ENCODE measurements around the gene PRKCE. TPM values are rescaled to one million over a fixed set of nuclear protein-coding genes. Genes with fewer than 3 reads are reported as not detected.

The PRKCE gene
- total RNA-seq, 1 donor from 2014 or later = 15.7 TPM

DNA sequence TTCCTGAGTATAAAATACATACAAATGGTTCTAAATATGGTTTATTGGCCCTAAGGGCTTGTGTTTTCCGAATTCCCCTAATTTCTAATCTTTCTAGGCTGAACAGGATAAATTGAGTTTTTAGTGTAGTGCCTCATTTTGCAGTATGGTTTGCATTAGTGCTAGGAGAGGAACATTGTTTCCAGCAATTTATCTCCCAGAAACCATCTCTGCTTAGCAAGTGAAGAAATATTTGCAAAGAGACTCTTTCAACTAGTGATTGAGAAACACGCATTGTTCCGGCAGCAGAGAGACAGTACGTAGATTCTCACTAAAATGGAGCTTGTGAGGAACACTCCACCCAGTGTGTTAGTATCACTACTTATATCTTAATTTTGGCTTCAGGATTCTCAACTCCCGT, 468.0 kb downstream of the PRKCE start:
- DNase-seq = no peak

DNA sequence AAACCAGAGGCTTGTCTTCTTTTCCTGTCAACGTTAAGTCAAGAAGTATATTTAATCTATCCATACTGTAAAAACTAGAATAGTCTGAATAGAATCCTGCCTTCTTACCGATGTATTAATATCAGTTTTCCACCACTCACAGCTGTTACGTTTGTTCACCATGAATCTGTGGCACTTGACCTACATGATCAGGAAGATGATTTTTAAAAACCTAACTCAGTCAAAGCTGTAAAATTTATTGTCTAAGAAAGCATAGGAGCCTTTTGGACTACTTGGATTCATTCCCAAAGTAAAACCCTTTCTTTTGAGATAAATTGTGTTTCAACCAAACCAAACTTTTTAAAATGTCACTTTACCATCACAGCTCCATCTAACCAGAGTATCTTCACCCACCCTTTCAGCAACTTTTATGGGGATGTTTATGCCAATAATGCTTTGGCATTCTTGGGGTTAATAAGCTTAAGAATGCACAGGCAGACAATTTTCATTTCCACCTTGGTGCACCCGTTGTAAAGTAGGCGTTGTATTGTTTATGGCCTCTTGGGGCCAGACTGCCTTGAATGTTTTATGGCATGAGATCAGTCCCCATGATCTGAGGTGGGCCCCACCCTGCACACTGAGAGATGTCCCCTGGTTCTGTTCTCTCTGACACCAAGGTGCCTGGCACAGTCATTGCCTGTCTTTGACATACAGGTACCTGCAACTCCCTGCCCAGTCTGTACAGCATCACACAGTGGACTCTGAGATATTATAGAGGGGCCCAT, 469.5 kb downstream of the PRKCE start:
- DNase-seq = no peak

DNA sequence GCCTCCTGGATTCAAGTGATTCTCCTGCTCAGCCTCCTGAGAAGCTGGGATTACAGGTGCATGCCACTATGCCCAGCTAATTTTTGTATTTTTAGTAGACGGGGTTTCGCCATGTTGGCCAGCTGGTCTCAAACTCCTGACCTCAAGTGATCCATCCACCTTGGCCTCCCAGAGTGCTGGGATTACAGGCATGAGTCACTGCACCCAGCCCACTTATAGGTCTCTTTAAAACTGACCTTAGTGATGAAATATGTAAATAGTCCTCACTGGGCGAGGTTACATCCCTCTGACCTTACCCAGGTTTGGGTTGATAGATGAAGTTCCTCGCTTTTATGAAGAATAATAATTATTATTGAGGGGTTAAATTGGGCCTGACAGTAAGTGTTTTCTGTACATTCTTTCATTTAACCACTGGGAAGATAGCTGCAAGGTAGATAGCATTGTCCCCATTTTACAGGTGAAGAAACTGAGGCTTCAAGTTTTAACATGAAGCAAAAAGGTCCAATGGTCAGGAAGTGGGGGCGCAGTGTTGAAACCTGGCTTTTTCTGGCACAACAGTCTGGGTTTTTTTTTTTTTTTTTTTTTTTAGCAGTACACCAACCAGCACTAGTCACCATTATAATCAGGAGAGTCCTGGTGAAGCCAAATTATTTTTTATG, 471.0 kb downstream of the PRKCE start:
- DNase-seq = no peak

DNA sequence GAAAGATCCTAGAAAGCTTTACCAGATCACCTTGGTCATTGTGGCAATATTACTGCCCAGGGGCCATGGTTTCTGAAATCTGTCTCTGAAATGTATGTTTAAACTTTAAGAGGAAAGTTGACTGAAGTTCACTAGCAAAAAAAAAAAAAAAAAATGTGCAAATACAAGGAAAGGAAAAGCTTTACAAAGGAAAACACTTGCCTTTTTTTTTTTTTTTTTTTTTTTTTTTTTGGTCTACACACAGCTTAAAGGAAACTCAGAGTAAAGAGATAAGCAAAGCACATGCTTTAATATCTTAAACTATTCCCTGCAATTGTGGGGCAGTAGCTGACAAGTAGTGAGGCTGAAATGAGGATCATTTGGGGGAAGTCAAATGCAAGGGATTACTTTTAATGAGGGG, 471.5 kb downstream of the PRKCE start:
- no peak for DNase-seq

DNA sequence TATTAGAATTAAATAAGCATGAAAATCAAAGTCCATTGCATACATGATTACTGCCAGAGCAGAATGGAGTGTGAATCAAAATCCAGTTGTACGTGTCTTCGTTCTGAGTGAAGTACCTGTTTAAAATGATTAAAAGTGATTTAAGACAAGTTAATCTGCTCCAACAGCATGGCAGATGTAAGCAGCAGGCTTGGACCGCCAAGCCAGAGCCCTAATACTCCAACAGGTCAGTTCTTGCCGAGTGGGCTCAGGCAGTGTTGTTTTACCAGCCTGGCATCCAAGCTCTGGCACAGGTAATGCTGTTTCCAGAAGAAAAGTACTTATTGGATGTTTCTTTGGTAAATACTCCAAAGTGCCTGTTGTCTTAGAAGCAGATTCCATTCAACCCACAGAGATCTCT, 474.3 kb downstream of the PRKCE start:
- DNase-seq = no peak

DNA sequence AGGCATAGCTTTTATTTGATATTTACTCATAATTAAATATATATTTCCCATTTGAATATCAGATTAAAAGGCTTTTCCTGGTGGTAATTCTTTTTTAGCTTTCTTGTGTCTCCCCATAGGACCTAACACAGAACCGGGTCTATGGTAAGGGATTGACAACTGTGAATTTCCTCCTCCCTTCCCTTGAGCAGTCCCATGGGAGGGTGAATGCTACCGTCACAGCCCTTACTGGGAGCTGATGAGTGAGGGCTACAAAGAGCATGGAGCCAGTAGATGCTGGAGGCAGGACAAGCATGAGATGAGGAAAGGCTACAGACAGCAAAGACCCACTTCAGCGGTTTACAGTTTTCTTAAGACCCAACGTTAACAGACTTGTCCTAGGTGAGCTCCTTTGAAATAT, 475.1 kb downstream of the PRKCE start:
- DNase-seq = no peak

DNA sequence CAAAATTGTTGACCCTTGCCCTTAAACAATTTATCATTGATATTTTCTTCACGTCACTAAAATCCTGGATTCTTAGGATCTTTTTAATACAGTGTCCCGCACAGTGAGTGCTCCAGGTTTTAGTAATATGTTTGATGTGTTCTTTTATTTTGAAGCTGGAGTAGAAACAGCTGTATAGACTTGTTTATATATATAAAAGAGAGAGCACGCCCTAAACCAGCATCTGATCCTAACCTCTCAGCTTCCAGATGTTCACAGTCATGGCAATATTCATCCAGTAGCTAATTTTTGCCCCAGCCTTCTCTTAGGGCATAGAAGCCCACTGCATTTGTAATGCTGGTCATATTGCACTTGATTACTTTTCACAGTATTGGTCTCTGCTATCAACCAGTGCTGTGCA, 475.7 kb downstream of the PRKCE start:
- no peak for DNase-seq

DNA sequence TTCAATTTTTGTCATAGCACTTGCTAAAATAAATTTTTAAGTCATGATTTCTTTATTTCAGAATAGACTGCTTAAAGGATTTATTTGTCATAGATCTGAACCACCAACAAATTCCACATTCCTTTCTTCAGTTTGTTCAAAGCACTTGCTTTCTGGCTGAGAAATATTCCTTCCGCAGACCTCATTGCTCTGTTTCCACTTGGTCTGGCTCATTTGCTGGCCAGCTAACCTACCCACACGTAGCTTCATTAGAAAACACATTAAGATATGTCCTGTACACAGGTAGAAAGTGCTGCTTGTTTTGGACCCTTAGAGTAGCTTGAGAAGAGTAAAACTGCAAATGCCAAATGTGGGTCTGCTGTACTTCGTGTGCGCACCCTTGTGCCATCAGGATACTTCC, 479.0 kb downstream of the PRKCE start:
- DNase-seq = no peak

DNA sequence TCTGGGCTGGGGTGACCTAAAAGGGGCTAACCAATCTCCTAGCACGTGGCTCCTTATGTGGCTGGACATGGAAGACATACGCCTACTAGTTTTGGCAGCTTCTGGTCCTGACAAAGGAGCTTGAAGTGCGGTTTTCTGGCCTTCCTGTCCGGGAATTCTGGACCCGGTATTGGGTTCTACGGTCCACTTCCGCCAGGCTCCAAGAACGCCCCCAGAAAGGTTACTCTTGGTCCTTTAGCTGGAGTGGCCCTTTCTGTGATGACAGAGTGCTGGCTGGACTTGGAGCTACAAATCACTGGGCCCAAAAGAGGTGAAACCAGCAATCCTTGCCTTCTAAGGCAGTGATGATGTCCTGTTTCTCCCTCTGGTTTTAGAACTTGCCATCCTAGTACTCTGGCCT, 481.5 kb downstream of the PRKCE start:
- no peak for DNase-seq

DNA sequence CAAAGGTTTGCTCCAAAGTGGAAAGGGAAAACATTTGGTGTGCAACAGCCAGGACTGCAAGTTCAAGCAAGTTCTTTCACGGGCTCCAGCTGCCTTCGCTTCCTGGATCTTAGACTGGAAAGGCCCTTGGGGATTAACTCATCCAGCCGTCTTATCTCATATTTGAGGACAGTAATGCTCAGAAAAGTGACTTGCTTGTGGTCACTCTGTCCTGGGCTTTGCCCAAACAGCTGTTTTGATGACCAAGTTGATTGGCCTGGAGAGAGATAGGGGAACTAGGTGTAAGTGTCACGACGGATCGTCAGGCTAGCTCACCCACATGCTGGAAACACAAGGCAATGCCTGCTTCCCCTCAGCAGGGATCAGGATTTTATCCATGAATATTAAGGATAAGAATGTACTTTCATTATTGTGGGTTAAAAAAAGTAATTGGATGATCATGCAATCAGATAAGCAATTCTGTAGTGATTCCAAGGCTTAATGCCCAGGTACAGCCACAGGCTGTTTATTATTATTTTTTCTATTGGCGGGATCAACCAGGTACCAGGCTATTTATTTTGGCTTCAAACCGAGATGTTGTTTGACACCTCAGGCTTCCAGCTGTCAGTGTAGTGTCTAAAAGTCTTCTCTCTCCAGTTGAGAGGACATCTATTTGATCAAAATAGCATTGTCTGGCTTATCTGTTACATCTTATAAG, 483.2 kb downstream of the PRKCE start:
- peak; percentile 37 for DNase-seq

DNA sequence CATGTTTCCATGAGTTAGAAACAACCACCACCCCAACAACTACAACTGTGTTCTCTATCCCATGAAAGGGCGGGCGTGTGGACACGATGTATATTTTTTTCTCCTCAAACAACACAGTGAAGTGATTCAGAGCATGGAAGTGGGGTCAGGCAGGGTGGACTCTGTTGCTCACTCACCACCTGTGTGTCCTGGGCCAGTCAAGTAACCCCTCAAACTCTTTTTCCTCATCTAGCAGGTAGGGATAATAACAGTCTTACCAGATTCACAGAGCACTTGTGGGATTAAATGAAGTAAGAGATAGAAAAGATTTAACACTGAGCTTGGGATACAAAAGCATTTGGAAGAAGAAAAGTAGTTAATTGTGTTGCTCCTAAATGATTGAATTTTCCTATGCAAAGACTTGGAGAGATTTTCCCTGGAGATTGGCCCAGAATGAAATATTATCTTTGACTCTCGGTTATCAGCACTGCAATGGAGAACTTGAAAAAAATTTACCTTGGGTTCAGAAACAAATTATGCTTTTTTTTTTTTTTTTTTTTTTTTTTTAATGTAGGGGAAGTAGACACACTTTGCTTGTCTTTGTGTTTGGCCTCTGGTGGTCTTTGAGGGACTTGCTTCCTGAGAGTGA, 483.9 kb downstream of the PRKCE start:
- no peak for DNase-seq

DNA sequence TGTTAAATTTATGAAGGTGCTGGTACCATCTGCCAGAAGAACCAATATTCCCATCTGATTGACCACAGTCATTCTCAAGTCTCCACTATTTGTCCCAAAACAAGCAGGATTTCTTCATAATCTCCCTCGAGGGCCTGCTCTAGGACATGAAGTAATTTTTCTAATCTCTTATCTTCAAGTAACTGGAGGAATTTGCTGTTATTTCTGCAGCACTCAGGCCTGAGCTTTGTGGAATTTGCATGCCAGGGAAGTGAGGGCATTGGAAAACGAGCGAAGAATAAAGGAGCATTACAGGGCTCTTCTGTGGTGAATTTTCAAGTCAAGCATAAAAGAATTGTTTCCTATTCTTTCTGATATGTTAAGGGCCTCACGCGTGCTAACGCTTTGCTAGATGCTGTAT, 484.5 kb downstream of the PRKCE start:
- DNase-seq = no peak

DNA sequence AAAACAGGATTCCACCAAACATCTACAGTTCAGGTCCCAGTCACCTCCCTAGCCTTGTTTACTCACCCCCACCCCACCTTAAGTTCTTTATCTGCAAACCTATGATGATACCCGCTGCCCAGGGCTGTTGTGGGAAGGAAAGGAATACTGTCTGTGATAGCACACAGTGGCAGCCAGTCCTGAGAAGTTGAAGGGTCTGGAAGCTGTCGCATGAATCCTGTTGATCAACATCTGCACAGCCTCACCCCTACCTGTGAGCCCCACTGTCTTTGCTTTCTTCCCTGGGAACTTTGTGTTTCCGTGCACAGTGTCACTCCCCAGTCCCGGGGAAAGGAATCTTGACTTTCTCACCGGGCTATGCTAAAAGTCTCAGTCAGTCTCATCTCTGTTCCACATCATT, 485.0 kb downstream of the PRKCE start:
- no peak for DNase-seq

DNA sequence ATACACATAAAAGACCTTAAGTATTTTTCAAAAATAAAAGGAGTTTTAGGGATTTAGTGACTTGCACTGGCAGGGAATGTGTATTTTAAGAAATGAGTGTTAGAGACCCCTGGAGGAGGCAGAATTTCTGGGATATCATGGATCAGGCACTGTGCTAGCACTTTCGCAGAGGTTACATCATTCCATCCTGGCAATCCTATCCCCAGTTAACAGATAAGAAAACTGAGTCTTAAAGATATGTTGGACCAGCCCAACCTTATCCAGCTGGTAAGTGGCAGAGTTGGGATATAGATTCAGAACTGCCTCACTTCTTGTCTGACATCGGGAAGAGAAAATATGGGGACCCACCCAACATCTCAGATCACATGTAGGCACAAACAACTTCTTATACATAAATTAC, 485.5 kb downstream of the PRKCE start:
- no peak for DNase-seq

DNA sequence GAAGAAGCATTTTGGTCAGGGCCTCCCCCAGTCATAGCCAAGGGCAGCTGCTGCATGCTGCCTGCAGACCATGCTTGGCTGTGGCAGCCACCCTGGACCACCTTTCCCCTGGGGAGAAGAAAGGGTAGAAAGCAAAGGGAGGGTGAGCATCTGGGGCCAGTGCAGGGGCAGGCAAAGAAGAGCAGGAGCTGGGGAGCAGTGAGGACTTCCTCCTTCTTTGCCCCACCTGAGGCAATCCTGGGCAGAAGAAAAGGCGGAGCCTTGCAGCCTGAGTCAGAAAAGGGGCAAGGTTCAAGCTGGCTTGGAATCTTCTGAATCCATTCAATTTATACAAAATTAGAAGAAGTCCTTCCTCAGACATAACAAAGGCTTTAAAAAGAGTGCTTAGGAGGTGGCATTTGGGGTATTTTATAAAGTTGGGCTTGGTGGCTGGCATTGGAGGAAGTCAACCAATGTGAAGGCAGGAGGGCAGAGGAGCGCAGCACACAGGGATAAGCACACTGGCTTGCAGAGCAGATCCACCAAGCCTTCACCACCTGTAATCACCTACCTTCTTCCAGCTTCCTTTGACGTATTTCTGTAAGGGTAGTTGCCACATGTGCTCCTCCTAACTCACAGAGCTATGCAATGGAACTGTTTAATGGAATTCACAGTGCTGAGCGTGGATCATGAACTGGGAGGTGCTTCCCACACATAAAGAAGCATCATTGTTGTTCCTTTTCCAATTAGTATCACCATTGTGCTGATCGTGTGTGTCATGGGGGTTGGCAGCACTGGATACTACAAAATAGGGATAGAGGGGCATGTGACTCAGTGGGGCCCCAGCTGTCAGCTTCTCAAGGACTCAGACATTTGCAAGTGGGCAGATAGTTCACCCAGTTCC, 491.3 kb downstream of the PRKCE start:
- DNase-seq = no peak

DNA sequence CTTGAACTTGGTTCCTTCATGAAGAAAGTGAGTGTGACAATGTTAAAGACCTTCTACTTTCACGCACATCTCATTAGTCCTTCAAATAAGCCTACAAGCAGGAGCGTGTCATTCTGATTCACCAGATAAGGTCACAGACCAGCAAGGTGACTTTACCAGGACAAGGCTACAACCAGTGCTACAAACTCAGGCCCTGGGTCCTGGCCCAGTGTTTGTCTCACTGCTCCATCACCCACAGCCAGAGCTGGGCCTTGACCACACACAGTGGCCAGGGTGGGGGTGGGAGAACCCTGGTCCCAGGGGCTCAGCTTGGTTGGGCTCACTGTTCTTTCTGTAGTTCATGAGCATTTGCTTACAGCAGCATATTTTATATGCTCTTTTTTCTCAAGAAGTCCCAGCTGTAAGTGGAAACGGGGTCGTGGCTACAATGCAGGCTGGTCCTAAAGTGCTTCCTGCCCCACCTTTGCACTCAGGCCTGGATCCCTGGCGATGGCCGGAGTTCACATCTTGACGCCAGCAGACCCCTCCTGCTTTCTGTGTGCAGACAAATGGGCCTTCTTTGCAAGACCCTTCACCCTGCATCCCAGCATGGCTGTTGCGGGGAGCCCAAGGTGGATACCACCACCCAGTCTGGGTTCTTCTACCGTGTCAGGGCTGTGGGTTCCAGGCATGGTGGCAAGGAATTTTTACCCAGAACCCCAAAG, 492.1 kb downstream of the PRKCE start:
- no peak for DNase-seq

DNA sequence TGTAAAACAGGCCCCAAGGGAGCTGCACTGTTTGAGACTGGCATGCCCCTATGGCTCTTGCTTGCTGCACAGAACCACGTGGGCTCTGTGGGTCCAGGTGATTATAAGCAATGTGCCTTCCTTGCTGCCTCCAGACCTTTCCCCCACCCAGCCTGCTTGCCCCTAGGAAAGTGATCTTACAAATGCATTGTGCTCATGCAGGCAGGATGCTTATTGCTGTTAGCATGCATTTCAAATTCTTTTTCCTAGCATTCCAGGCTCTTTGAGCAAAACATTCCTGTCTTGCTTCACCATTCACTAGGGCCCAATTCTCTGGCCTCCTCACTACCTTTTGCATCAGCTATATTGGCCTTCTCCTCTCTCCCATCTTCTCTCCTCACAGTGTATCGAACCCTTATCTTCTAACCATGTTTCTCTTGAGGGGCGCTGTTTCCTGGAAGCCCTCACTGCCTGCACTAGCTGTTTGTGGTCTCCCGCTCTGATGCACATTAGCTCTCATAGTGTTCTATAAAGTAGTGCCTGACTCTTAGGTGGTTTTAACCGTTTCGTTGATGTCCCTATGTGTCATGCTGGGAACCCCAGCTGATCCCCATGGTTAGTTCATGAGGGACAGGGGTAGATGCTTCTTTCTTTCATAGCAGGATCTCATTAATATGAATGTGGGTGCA, 492.8 kb downstream of the PRKCE start:
- no peak for DNase-seq

DNA sequence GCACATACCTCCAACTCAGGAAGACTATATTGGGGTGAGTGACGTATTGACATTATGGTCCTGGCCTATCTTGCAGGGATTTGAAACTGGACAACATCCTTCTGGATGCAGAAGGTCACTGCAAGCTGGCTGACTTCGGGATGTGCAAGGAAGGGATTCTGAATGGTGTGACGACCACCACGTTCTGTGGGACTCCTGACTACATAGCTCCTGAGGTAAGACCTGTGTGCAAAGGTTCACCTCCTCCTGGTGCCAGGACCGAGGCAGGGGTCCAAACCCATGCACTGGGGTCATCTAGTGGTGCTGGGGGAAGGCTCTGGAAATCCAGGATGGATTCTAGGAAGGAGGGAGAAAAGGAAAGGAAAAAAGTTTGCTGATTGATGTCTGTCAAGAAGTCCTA, 493.5 kb downstream of the PRKCE start:
- DNase-seq = no peak

DNA sequence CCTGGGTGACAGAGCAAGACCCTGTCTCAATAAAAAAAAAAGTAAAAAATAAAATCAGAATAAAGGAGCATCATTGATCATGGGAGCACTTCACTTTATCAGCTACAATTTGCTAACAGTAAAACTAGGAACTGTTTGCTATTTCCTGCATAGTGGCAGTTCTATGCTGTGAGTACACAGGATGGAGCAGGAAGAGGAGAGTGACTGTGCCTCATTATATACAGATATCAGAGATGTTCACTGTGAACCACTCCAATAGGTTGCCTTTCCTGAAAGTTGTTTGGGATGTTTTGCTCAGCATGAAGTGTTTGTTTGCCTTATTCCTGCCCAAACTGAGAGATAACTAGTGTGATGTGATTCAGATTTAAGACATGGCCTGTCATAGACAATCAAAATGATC, 494.4 kb downstream of the PRKCE start:
- no peak for DNase-seq

DNA sequence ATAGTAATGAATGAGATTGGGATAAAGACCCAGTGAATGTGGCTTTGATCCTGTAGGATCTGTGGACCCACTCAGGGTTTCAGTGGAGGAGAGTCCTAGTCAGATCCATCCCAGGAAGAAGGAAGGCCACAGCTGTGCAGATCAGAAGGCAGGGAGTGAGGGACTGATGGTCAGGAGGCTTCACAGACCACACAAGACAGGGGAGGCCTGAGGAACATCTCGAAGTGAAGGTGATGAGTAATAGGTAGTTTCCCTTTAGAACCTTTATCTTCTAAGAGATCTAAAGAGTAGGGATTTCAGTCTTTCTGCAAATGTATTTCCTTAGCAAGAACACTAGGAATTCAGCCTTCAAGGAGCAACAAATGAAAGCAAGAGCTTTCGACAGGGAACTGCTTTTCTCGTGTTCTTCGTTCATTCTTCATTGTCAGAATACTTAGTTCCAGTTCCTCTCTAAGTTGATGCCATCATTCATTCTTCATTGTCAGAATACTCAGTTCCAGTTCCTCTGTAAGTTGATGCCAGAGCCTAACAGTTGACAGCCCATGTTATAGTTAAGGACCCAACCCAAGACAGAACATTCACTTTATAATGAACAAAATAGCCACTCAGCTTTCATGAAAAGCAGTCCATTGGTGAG, 495.5 kb downstream of the PRKCE start:
- no peak for DNase-seq

All from tongue (tissue), 2 donors.